DOHH2 (cell line): ENCODE measurements around the gene LCA5L.

ENCODE experiments used
- CTCF ChIP-seq: fragments of 200-600 bp; sonication (generic); IDR thresholded peaks from one replicate; pipeline ENCODE4 v1.5.1; 2014; ENCODE audit warnings: antibody characterized with exemption, mild to moderate bottlenecking, low read depth, low read length; ENCODE audit not compliant: poor library complexity, severe bottlenecking
- EZH2phosphoT487 ChIP-seq: fragments of 200-600 bp; sonication (generic); IDR thresholded peaks from 2 replicates; pipeline ENCODE4 v1.6.1; 2017; ENCODE audit warnings: borderline replicate concordance, mild to moderate bottlenecking, antibody characterized with exemption, low read length, moderate library complexity, mixed read lengths

- no peak for TF ChIP-seq CTCF
- TF ChIP-seq EZH2phosphoT487 = no peak
Measured at GRCh38 chr21:39364949-39365348, 80.6 kb downstream of the LCA5L start.
